Stimulated activated memory B cell treated with anti-CD40 and anti-IgM and Interleukin-4, amounts not matched to agents 10 μg/mL and 1 μg/mL and 100 μg/mL, for 72 hours (primary cell): ENCODE data around the gene RAI14.
"Not testable (repeated sequence)": the region's sequence is repeated elsewhere in the genome, so short reads cannot be mapped to it uniquely, and the experiment has no call there.

Source experiments
- ATAC-seq: fragments of 150-1000 bp; cut with Tn5 transposase; 2 replicates; pipeline ENCODE4 v1.10.0; 2021
- H3K27ac Mint-ChIP-seq: one replicate; pipeline ENCODE4 v1.8.0; 2022; ENCODE audit warnings: mild to moderate bottlenecking, mixed read lengths
- H3K27me3 Mint-ChIP-seq: one replicate; pipeline ENCODE4 v1.8.0; 2022; ENCODE audit warnings: mixed read lengths
- H3K36me3 Mint-ChIP-seq: one replicate; pipeline ENCODE4 v1.8.0; 2022; ENCODE audit warnings: mixed read lengths
- H3K4me1 Mint-ChIP-seq: one replicate; pipeline ENCODE4 v1.8.0; 2022; ENCODE audit warnings: mixed read lengths
- H3K4me3 Mint-ChIP-seq: one replicate; pipeline ENCODE4 v1.8.0; 2022; ENCODE audit warnings: mild to moderate bottlenecking, moderate library complexity, mixed read lengths
- H3K9me3 Mint-ChIP-seq: one replicate; pipeline ENCODE4 v1.8.0; 2022; ENCODE audit warnings: mixed read lengths

RAI14 gene

DNA sequence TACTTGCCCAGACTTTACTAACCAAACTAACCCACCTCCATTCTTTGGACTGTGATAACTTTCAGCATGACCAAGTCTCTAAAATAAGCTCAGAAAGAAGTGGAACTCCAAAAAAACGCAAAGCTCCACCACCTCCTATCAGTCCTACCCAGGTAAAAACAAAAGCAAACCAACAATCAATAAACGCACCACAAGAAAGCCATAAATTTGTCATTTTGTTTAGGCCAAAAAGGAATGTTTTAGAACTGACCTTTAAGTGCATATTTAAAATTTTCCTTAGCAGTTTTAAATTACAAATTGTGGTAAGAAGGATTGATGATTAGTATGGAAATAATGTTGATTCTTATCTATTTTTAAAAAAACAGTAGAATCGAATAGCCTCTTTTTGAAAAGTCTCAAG, 157.4 kb downstream of the RAI14 start:
- no peak for ATAC-seq
- Mint-ChIP-seq H3K27me3 (no peaks in the 10 kb centered on the region), H3K27ac (no peak overlapping the region), H3K4me3 (no peak overlapping the region), H3K36me3 (no peaks in the 10 kb centered on the region), H3K4me1 (no peaks in the 10 kb centered on the region), H3K9me3 (no peaks in the 10 kb centered on the region)

DNA sequence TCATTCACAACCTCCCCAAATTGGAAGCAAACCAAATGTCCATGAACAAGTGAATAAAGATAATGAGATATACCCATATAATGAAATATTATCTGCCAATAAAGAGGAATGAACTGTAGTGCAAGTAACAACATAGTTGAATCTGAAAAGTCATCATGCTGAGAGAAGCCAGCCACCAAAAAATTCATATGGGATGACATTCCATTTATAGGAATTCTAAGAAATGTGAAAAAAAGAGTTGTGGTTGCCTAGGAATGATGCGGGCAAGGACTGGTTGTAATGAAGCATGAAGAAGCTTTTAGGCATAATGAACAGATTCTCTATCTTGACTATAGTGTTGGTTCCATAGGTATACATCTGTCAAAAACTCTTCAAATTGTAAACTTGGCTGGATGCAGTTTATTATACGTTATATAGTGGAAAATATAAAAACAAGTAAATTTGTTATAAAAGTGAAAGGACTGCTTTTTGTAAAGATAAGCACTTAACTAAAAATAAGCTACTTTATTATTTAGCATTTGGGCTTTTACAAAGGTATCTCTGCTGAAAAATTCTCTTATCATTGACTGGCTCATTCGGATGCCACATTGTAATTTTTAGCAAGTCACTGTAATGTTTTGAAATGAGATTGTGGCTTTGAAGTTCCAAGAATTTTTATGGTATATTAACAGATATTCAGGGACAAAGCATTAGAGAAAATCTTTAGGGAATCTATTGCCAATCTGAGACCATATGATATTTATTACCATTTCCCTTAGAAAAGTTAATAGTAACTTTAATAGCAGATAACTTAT, 161.6 kb downstream of the RAI14 start:
- Mint-ChIP-seq H3K36me3 (no peaks in the 10 kb centered on the region), H3K4me1 (no peaks in the 10 kb centered on the region), H3K9me3 (no peaks in the 10 kb centered on the region), H3K27me3 (no peaks in the 10 kb centered on the region), H3K27ac (no peak overlapping the region), H3K4me3 (no peak overlapping the region)
- ATAC-seq = no peak

DNA sequence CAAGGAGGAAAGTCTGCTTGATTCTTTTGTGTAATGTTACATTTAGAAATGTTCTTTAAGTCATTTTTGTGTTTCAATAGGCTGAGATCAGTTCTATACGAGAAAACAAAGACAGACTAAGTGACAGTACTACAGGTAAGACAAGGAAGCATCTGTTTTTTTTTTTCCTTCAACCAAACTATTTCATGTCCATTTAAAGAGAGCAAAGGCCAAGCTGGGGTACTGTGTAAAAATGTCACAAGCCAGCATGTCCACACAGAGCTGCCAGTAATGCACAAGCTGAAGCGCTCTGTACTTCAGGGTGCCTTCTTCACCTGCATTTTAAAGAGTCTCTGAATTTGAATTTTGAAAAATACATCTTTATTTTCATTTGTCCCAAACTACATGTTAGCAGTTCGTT, 162.6 kb downstream of the RAI14 start:
- H3K27ac Mint-ChIP-seq = no peak overlapping the region
- H3K4me3 Mint-ChIP-seq = no peak overlapping the region
- H3K9me3 Mint-ChIP-seq = no peaks in the 10 kb centered on the region
- H3K36me3 Mint-ChIP-seq = no peaks in the 10 kb centered on the region
- no peak for ATAC-seq
- peaks cover 9% of the 10 kb centered on the region for H3K27me3 Mint-ChIP-seq
- H3K4me1 Mint-ChIP-seq = no peaks in the 10 kb centered on the region

DNA sequence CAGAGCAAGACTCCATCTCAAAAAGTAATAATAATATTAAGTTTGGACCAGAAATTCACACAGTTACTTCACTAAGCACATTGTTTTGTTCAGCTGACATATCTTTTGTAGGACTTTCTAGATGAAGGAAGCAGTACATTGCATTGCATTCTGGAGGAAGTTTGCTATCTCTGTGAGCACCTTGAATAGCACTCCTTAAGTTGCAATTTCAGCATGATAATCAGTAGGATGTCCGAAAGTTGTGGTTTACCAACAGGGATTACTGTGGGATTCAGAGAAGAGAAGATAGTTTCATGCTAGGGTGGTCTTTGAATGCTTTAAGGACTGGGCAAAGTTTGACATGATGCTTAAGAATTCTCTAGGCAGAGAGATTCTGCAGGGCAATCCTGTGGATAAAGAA, 164.5 kb downstream of the RAI14 start:
- Mint-ChIP-seq H3K27me3 (peaks cover 16% of the 10 kb centered on the region), H3K27ac (no peak overlapping the region), H3K9me3 (no peaks in the 10 kb centered on the region), H3K36me3 (no peaks in the 10 kb centered on the region), H3K4me1 (no peaks in the 10 kb centered on the region), H3K4me3 (no peak overlapping the region)
- ATAC-seq = no peak

DNA sequence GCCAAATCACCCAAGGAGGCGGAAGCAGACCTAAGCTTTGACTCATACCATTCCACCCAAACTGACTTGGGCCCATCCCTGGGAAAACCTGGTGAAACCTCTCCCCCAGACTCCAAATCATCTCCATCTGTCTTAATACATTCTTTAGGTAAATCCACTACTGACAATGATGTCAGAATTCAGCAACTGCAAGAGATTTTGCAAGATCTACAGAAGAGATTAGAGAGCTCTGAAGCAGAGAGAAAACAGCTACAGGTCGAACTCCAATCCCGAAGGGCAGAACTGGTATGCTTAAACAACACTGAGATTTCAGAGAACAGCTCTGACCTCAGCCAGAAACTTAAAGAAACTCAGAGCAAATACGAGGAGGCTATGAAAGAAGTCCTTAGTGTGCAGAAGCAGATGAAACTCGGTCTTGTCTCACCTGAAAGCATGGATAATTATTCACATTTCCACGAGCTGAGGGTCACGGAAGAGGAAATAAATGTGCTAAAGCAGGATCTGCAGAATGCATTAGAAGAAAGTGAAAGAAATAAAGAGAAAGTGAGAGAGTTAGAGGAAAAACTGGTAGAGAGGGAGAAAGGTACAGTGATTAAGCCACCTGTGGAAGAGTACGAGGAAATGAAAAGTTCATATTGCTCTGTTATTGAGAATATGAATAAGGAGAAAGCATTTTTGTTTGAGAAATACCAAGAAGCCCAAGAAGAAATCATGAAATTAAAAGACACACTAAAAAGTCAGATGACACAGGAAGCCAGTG, 167.0 kb downstream of the RAI14 start:
- H3K27ac Mint-ChIP-seq = no peak overlapping the region

DNA sequence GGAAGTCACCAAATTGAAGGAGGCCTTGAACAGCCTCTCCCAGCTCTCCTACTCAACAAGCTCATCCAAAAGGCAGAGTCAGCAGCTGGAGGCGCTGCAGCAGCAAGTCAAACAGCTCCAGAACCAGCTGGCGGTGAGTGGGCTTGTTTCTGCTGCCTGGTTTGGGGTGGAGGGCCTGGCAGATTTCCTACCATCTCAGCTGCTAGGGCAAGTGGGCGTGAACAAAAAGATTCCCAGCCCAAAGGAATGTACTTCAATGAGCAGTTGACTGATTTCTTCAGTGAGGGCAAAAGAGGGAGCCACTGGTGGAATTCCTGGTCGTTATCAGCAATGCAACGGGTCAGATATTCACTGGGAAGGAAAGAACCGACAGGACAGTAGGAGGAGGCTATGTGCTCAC, 170.2 kb downstream of the RAI14 start:
- ATAC-seq = no peak
- H3K9me3 Mint-ChIP-seq = no peaks in the 10 kb centered on the region

More for the DNA sequence above, 167.0 kb downstream of the RAI14 start:
- H3K4me1 Mint-ChIP-seq = no peaks in the 10 kb centered on the region
- no peak overlapping the region for H3K4me3 Mint-ChIP-seq
- H3K36me3 Mint-ChIP-seq = no peaks in the 10 kb centered on the region
- peaks cover 32% of the 10 kb centered on the region for H3K27me3 Mint-ChIP-seq
- H3K9me3 Mint-ChIP-seq = no peaks in the 10 kb centered on the region
- ATAC-seq = no peak

DNA sequence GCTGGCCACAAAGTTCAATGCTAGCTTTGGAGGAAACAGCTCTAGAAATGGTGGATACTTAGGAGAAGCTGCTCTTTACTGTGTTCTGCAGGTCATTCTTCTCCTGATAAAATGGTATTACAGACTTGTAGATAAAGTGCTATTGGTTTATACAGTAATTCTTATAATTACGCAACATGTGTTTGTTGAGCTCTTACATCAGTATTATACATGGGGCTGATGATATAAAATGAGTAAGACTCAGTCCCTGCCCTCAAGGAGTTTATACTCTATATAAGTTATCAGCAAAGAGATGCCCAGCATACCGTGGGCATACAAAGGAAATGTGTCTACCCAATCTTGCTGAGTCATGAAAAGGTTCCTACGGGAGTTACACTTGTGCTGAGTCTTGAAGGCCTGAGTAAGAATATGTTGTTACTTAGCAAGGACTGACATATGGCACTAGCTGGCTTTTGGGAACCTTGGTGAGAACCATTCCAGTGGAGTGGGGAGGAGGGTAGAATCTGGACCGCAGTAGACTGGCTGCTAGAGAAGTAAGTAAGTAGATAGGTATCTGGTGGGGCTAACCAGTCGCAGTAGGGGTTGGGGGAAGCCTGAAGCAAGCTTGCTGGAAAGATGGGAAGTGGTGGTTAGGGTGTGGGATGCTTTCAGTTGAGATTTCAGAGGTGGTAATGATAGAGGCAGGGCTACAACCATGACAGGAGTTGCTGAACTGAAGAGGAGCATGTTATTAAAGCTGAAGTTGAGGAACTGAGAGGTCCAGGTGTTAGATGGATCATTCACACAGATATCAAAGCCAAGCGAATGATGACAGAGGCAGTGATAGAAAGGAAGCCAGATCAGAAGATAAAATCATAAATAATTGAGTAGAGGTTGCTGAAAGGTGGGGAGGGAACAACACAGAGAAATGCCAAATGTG, 171.7 kb downstream of the RAI14 start:
- ATAC-seq = no peak
- Mint-ChIP-seq H3K9me3 (no peaks in the 10 kb centered on the region), H3K27me3 (peaks cover 31% of the 10 kb centered on the region), H3K4me3 (no peak overlapping the region), H3K36me3 (no peaks in the 10 kb centered on the region), H3K4me1 (no peaks in the 10 kb centered on the region), H3K27ac (no peak overlapping the region)

More for the DNA sequence above, 170.2 kb downstream of the RAI14 start:
- H3K27me3 Mint-ChIP-seq = peaks cover 32% of the 10 kb centered on the region
- no peaks in the 10 kb centered on the region for H3K36me3 Mint-ChIP-seq
- H3K4me3 Mint-ChIP-seq = no peak overlapping the region
- no peak overlapping the region for H3K27ac Mint-ChIP-seq
- H3K4me1 Mint-ChIP-seq = no peaks in the 10 kb centered on the region

DNA sequence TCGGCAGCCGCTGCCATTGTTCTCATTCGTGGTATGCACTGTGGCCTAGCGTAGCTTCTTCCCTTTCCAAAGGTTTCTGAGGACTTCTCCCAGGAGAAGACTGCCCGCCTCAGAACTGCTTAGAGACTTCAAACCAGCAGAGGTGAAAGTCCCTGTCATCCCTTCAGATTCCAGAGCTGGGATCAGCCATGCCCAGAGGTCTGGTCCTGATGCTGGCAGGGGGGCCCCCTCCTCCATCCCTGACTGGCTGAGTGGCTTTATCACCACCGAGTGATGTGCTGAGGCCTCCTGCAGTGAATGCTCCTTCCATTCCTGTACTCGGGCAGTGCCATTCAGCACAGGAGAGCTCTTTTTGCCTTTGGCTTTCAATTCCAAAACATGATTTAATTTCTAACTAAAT, 174.7 kb downstream of the RAI14 start:
- not testable (repeated sequence) for H3K9me3 Mint-ChIP-seq, H3K4me3 Mint-ChIP-seq, H3K36me3 Mint-ChIP-seq, H3K27ac Mint-ChIP-seq, ATAC-seq, H3K4me1 Mint-ChIP-seq
- H3K27me3 Mint-ChIP-seq = peaks cover 16% of the 10 kb centered on the region

DNA sequence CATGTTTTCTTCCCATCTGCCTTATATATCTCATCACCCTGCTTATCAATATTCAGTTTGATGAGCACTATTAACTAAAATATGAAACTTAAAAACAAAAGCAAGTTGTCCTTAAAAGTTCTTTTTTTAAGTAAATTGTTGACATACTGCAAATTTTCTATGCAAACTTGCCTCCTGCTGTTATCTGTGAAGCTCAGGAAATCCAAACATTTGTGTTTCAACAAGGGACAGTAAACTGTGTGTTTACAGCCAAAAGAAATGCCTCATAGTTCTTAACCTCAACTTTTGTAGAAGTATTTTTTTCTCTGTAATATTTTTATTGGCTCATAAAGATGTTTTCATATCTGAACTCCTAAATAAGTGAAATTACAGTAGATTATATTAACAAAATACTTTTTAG, 175.2 kb downstream of the RAI14 start:
- no peaks in the 10 kb centered on the region for H3K36me3 Mint-ChIP-seq
- H3K4me3 Mint-ChIP-seq = no peak overlapping the region
- H3K27me3 Mint-ChIP-seq = peaks cover 16% of the 10 kb centered on the region
- no peaks in the 10 kb centered on the region for H3K4me1 Mint-ChIP-seq
- H3K9me3 Mint-ChIP-seq = no peaks in the 10 kb centered on the region
- ATAC-seq = no peak
- no peak overlapping the region for H3K27ac Mint-ChIP-seq

DNA sequence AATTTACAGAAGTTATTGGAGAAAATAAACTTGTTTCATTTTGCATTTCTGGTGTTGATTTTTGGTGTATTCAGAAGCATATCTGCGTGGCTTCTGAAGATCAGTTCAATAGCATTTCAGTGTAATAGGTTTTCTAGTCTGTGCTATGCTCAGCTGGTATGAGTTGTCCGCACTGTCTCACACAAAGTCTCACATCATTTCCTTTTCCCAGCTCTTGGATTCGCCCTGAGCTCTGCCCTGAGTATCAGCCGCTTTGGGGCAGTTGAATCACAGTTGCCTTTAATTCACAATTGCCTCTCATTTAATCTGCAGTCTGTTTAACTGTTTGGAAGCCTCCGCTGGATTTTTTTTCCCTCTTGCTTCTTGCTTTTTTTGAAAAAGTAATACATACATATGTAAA, 176.4 kb downstream of the RAI14 start:
- no peaks in the 10 kb centered on the region for H3K4me1 Mint-ChIP-seq
- H3K36me3 Mint-ChIP-seq = no peaks in the 10 kb centered on the region
- no peak for ATAC-seq
- H3K27me3 Mint-ChIP-seq = peaks cover 6% of the 10 kb centered on the region
- H3K9me3 Mint-ChIP-seq = no peaks in the 10 kb centered on the region
- no peak overlapping the region for H3K4me3 Mint-ChIP-seq
- H3K27ac Mint-ChIP-seq = no peak overlapping the region

DNA sequence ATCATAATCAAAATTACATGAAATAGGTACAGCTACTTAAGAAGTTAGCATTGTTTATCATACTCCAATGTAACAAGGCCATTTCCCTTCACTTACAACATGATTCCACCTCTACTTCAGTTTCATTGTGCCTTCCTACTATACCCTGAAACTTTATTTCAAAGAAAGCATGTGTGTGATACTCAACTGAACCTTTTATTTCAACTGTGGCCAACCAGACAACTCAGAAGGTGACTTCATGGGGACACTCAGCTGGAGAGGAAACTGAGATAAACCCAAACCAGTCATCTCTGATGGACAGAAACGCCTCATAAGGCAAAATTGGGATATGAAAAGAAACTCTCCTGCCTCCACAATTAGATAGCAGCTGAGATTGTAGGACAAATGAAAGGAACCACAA, 177.0 kb downstream of the RAI14 start:
- no peaks in the 10 kb centered on the region for H3K36me3 Mint-ChIP-seq
- H3K9me3 Mint-ChIP-seq = no peaks in the 10 kb centered on the region
- H3K27me3 Mint-ChIP-seq = peaks cover under 1% of the 10 kb centered on the region
- no peak for ATAC-seq
- H3K4me1 Mint-ChIP-seq = no peaks in the 10 kb centered on the region
- no peak overlapping the region for H3K27ac Mint-ChIP-seq
- no peak overlapping the region for H3K4me3 Mint-ChIP-seq

DNA sequence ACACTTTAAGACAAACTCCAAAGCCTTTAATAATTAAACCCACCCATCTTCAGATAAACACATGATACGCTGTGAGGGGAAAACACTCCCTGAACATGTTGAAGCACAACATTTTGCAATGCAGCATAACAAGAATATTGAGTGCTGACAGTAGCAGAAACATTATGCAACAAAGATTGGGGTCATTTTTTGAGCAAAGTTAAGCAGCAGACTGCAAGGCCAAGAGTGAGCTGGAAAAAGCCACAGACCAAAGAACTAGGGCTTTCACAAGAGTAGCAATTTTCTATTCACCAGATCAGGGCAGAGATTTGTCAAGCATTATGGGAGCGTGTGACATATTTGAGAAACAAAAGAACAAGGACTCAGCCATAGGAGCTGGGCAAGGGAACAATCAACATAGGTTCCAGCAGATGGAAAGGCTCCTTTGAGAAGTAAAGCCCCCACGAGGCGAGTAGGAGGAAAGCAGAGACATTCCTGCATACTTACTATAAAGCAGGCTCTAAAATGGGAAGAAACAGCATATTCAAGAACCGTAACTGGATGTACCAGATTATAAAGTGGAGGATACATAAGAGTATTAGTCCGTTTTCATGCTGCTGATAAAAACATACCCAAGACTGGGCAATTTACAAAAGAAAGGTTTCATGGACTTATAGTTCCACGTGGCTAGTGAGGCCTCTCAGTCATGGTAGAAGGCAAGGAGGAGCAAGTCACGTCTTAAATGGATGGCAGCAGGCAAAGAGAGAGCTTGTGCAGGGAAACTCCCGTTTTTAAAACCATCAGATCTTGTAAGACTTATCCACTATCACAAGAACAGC, 178.1 kb downstream of the RAI14 start:
- Mint-ChIP-seq H3K27me3 (no peaks in the 10 kb centered on the region), H3K4me3 (no peak overlapping the region), H3K4me1 (peaks cover 11% of the 10 kb centered on the region), H3K36me3 (no peaks in the 10 kb centered on the region), H3K9me3 (no peaks in the 10 kb centered on the region), H3K27ac (no peak overlapping the region)
- no peak for ATAC-seq

DNA sequence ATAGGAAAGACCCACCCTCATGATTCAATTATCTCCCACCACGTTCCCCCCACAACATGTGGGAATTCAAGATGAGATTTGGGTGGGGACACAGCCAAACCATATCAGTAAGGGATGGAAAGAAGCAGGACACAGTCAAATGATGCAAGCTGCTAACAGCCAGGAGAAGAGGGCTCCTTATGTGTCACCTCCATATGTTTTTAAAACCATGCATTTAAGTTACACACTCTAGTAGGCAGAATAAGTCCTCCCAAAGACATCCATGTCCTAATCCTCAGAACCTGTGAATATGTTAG, 178.6 kb downstream of the RAI14 start:
- H3K27me3 Mint-ChIP-seq = no peaks in the 10 kb centered on the region
- no peak overlapping the region for H3K4me3 Mint-ChIP-seq
- no peaks in the 10 kb centered on the region for H3K9me3 Mint-ChIP-seq
- H3K4me1 Mint-ChIP-seq = peaks cover 15% of the 10 kb centered on the region
- no peaks in the 10 kb centered on the region for H3K36me3 Mint-ChIP-seq
- no peak for ATAC-seq
- no peak overlapping the region for H3K27ac Mint-ChIP-seq

DNA sequence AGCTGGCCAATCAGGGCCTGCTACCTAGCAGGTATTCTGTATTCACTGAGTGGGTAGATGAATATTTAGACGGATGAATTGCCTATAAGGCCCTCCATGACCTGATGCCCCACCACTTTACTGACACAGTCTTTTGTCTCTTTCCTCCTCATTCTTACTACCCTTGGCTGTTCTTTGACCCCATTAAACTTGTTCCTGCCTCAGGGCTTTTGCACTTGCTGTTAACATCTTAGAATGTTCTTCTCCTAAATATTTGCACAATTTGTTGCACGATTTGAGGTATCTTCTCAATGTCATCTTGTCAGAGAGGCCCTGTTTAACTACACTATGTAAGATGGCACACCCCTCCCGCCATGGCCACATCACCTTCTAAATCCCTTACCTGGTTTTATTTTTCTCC, 179.5 kb downstream of the RAI14 start:
- Mint-ChIP-seq H3K36me3 (no peaks in the 10 kb centered on the region), H3K4me1 (peaks cover 15% of the 10 kb centered on the region), H3K27me3 (no peaks in the 10 kb centered on the region), H3K9me3 (no peaks in the 10 kb centered on the region), H3K27ac (no peak overlapping the region), H3K4me3 (no peak overlapping the region)
- ATAC-seq = no peak
